Heart right ventricle (tissue), 16 donors: ENCODE measurements around the gene MC2R. TPM values are rescaled to one million over a fixed set of nuclear protein-coding genes. Genes with fewer than 3 reads are reported as not detected.
"Not testable (repeated sequence)": the region's sequence is repeated elsewhere in the genome, so short reads cannot be mapped to it uniquely, and the experiment has no call there.

Source experiments
- ATAC-seq, 8 donors: fragments of 200-7000 bp; cut with Tn5 transposase; one replicate each; pipeline ENCODE4 v1.9.1; 2020; ENCODE audit warnings: mild to moderate bottlenecking in 8 of 8, moderate library complexity in 8 of 8, moderate number of reproducible peaks in 1 of 8
- DNase-seq, 2 donors: peaks; one replicate each; pipeline ENCODE4 v3.0.0-alpha.2; 2020
- H3K27ac ChIP-seq, 10 donors: fragments of 200-600 bp; sonication (generic) in 2 of 10; one replicate each; pipeline versions ENCODE4 v1.5.0 to v1.8.0; 2020 to 2022; ENCODE audit warnings: mild to moderate bottlenecking in 3 of 10
- H3K27me3 ChIP-seq, 7 donors: fragments of 200-600 bp; one replicate each; pipeline ENCODE4 v1.8.0; 2021 to 2022; ENCODE audit warnings: mild to moderate bottlenecking in 2 of 7
- H3K36me3 ChIP-seq, 9 donors: fragments of 200-600 bp; sonication (generic) in 1 of 9; one replicate each; pipeline versions ENCODE4 v1.5.0 to v1.8.0; 2020 to 2022; ENCODE audit warnings: mild to moderate bottlenecking in 2 of 9
- H3K4me1 ChIP-seq, 9 donors: fragments of 200-600 bp; sonication (generic) in 1 of 9; one replicate each; pipeline versions ENCODE4 v1.5.0 to v1.8.0; 2020 to 2022; ENCODE audit warnings: mild to moderate bottlenecking in 4 of 9
- H3K4me3 ChIP-seq, 10 donors: fragments of 200-600 bp; sonication (generic) in 2 of 10; one replicate each; pipeline versions ENCODE4 v1.5.0 to v1.8.0; 2020 to 2022; ENCODE audit warnings: mild to moderate bottlenecking in 7 of 10, moderate library complexity in 2 of 10
- H3K9me3 ChIP-seq, 11 donors: fragments of 200-600 bp in 10 of 11; sonication (generic) in 2 of 11; one replicate each; pipeline versions ENCODE4 v1.5.0 to v1.8.0; 2013 to 2022; ENCODE audit warnings: mild to moderate bottlenecking in 2 of 11, control low read depth in 1 of 11, moderate library complexity in 1 of 11
- WGBS, 2 donors: extraction: QIAGEN DNeasy Blood & Tissue Kit; methylation state at CpG; one replicate each; pipeline ENCODE4 v1.1.7; 2013; ENCODE audit warnings: inconsistent platforms in 1 of 2; 5-methylcytosine and 5-hydroxymethylcytosine counted together
- intact Hi-C, 10 donors: fragments of 100-400 bp; cut with DNase I; formaldehyde crosslinking; loops; one replicate each; pipeline versions ENCODE4 v1.11.1 to v1.14.2; 2022
- polyA plus RNA-seq, 2 donors: library from polyadenylated mRNA; stranded (reverse); fragments of 200-250 nt; gene quantifications; one replicate each; pipeline ENCODE4 v1.2.3, GENCODE V29; 2013
- total RNA-seq, 10 donors: library from RNA; stranded (reverse); fragmentation: NEBNext Ultra II Directional in 3 of 10; extraction: Animal tissue kit (Norgen Biotek cat#: 25700) in 3 of 10; gene quantifications; one replicate each; pipeline versions ENCODE4 v1.2.1 to v1.2.4, GENCODE V29; 2021 to 2023
- TF ChIP-seq, protein P1 (sequence below), 9 donors: fragments of 200-600 bp; sonication (generic) in 2 of 9; IDR thresholded peaks; one replicate each; pipeline versions ENCODE4 v1.5.0 to v1.8.0; 2021 to 2022; ENCODE audit warnings: antibody characterized with exemption in 9 of 9, mild to moderate bottlenecking in 5 of 9, moderate library complexity in 1 of 9
- donor health status: Arrhythmogenic right ventricular cardiomyopathy.
- donor health status: ischemic (EF 13 %, LVEDD 7.1; RV severe dilation, severe dysfunction).
- donor health status: healthy with polysubstance abuse.
- donor health status: DM: no; HTN: yes; CAD: no.
- donor health status: DM: no; HTN: no; CAD: no.
- donor health status: ischemic (EF 25% LVEDD 6.9; RV normal size, moderate dysfunction).
- donor health status: ischemic (EF 25% LVEDD 5.7; RV mildly dilated, moderate dysfunction).
- donor health status: healthy.
- donor health status: DM: yes; HTN: yes; CAD: no.
- donor health status: Ischemic cardiomyopathy.
- donor health status: ischemic (EF 35%, LVEDD 5.7; RV mildly dilated, moderate dysfunction).
- donor health status: nonischemic (EF 11% LVEDD 7.7; RV severe dilation, severe dysfunction).
- donor health status: DM: yes; HTN: yes; CAD: no.
- donor health status: PGD.
- donor health status: ischemic (EF 29% LVEDD 5.4; RV normal size, mild dysfunction).
- donor health status: nonischemic (EF 23%, LVEDD 6.1; RV moderate dilation, normal function).

MC2R gene
- total and polyA plus RNA-seq, 12 donors: under 0.01 TPM; not detected in 11

- WGBS, 2 donors: 50 to 55% methylated on average over 13 of the region's 13 CpGs
- DNase-seq: no peak
- H3K27me3 ChIP-seq: peaks cover 0 to 76% (median 61%) of the 10 kb centered on the region in 7 donors
- TF ChIP-seq, protein P1, sequence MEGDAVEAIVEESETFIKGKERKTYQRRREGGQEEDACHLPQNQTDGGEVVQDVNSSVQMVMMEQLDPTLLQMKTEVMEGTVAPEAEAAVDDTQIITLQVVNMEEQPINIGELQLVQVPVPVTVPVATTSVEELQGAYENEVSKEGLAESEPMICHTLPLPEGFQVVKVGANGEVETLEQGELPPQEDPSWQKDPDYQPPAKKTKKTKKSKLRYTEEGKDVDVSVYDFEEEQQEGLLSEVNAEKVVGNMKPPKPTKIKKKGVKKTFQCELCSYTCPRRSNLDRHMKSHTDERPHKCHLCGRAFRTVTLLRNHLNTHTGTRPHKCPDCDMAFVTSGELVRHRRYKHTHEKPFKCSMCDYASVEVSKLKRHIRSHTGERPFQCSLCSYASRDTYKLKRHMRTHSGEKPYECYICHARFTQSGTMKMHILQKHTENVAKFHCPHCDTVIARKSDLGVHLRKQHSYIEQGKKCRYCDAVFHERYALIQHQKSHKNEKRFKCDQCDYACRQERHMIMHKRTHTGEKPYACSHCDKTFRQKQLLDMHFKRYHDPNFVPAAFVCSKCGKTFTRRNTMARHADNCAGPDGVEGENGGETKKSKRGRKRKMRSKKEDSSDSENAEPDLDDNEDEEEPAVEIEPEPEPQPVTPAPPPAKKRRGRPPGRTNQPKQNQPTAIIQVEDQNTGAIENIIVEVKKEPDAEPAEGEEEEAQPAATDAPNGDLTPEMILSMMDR (IDR thresholded peaks at IDR 0.05): no peak
- no peak overlapping the region for H3K27ac ChIP-seq
- H3K36me3 ChIP-seq: no peaks in the 10 kb centered on the region
- H3K9me3 ChIP-seq: no peaks in the 10 kb centered on the region
- intact Hi-C loops: no loop called here
- no peak overlapping the region for H3K4me3 ChIP-seq
- H3K4me1 ChIP-seq: peaks cover 0 to 4% (median 0%) of the 10 kb centered on the region in 9 donors
- no peak for ATAC-seq
These were observed 43.6 kb downstream of the MC2R start for GRCh38 chr18:13871701-13872100.

DNA sequence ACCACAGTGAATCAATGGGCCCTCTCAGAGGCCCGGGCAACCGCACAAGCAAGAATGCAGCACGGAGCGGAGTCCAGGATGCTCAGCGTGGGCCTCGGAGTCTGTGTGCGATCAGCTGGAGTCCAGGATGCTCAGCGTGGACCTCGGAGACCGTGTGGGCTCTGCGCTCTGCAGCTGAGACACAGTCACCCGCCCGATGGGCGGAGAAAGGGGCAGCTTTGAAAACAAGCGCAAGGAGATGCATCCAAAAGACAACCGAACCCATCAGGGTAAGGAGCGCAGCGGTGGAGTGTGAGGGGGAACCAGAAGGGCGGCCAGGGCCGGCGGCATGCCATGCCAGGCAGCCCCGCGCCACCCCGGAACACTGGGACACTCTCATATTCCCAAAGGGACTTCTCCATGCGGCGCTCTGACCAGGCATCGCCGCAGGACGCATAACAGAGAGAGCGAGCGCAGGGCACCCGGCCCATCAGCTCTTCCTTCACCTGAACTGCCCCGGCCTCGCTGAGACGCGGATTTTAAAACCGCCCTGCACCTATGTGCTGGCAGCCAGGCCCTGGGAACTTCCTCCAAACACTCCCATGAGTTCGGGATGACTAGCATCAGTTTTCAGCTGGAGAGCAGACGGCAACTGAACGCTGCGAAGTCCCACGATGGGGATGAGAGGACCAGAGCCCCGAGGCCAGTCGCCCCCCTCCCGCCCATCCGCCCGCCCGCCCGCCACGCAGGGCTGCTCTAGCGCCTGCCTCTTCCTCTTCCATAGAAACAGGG is 46.6 kb downstream of the MC2R start:
- 3% methylated on average over 51 of the region's 51 CpGs for WGBS, 2 donors

DNA sequence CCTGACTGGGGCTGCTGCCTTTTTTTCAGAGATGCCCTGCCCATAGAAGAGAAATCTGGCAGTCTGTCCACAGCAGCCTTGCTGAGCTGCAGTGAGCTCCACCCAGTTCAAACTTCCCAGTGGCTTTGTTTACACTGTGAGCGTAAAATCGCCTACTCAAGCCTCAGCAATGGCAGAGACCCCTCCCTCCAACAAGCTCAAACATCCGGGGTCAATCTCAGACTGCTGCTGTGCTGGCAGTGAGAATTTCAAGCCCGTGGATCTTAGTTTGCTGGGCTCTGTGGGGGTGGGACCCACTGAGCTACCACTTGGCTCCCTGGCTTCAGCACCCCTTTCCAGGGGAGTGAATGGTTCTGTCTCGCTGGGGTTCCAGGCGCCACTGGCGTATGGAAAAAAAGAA is 52.4 kb downstream of the MC2R start:
- H3K4me1 ChIP-seq, ATAC-seq, H3K27ac ChIP-seq, H3K36me3 ChIP-seq, DNase-seq, H3K4me3 ChIP-seq, intact Hi-C loops: not testable (repeated sequence)
- Histone ChIP-seq H3K27me3 (peaks cover 0 to 44% (median 28%) of the 10 kb centered on the region in 7 donors), H3K9me3 (peaks cover 0 to 23% (median 0%) of the 10 kb centered on the region in 11 donors)
- 53% methylated on average over 7 of the region's 7 CpGs for WGBS, 2 donors

More for the DNA sequence above, 46.6 kb downstream of the MC2R start:
- Histone ChIP-seq H3K27ac (no peak overlapping the region), H3K36me3 (no peaks in the 10 kb centered on the region), H3K27me3 (peaks cover 0 to 86% (median 66%) of the 10 kb centered on the region in 7 donors), H3K4me1 (peaks cover 0 to 4% (median 0%) of the 10 kb centered on the region in 9 donors), H3K4me3 (no peak overlapping the region), H3K9me3 (no peaks in the 10 kb centered on the region)
- TF ChIP-seq, protein P1 (IDR thresholded peaks at IDR 0.05): no peak
- ATAC-seq (no peak), DNase-seq (no peak)
- intact Hi-C loops: no loop called here

DNA sequence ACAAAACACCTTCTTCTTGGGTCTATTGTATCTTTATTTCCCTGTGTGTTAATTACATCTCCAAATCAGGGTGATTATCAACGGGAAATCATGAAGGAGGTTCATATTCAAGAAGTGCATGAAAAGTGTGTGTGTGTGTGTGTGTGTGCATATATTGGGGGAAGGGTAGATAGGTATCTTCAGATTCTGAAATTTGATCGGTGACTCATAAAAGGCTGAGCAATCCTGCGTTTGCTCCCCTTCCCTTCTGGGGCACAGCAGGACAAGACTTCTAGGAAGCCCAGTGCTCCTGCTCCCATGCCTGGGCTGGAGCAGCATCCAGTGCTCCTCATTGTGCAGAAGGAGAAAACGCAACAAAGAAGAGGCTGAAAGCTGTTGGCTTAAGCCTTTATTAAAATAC is 65.5 kb downstream of the MC2R start:
- Histone ChIP-seq H3K27ac (no peak overlapping the region), H3K9me3 (peaks cover 0 to 49% (median 19%) of the 10 kb centered on the region in 11 donors), H3K4me1 (no peaks in the 10 kb centered on the region), H3K36me3 (no peaks in the 10 kb centered on the region), H3K4me3 (no peak overlapping the region), H3K27me3 (no peaks in the 10 kb centered on the region)
- TF ChIP-seq, protein P1 (IDR thresholded peaks at IDR 0.05): no peak
- 90 to 92% methylated on average over 4 of the region's 4 CpGs for WGBS, 2 donors
- ATAC-seq: no peak
- intact Hi-C loops: loop anchor here in 1 of 10 donors (10.0 kb wide), 1 partner anchor 55 kb away; no protein-coding TSS in a partner anchor
- DNase-seq: no peak

GRCh38 chr18:13836559-13836958 is 78.8 kb downstream of the MC2R start:
- H3K4me1 ChIP-seq: no peaks in the 10 kb centered on the region
- 94 to 96% methylated on average over 22 of the region's 22 CpGs for WGBS, 2 donors
- ATAC-seq (no peak), DNase-seq (no peak)
- H3K4me3 ChIP-seq: no peak overlapping the region
- H3K9me3 ChIP-seq: no peaks in the 10 kb centered on the region
- no peaks in the 10 kb centered on the region for H3K36me3 ChIP-seq
- no peak overlapping the region for H3K27ac ChIP-seq
- peaks cover 0 to 40% (median 23%) of the 10 kb centered on the region in 7 donors for H3K27me3 ChIP-seq
- TF ChIP-seq, protein P1 (IDR thresholded peaks at IDR 0.05): no peak
- intact Hi-C loops: no loop called here
